Nephron (organoid): ENCODE measurements around the gene SLC22A23.

Experiments used
- H3K27ac Mint-ChIP-seq, 3 experiments: 2 replicates each; pipeline ENCODE4 v1.8.0; 2020; ENCODE audit warnings: mixed read lengths in 3 of 3, mild to moderate bottlenecking in 2 of 3, moderate library complexity in 1 of 3
- H3K27me3 Mint-ChIP-seq: 2 replicates; pipeline ENCODE4 v1.8.0; 2021; ENCODE audit warnings: low read depth, mild to moderate bottlenecking, moderate library complexity, mixed read lengths
- H3K36me3 Mint-ChIP-seq: 2 replicates; pipeline ENCODE4 v1.8.0; 2020; ENCODE audit warnings: low read depth, mixed read lengths
- H3K4me1 Mint-ChIP-seq: 2 replicates; pipeline ENCODE4 v1.8.0; 2020; ENCODE audit warnings: mixed read lengths
- H3K4me3 Mint-ChIP-seq, 3 experiments: 2 replicates each; pipeline ENCODE4 v1.8.0; 2020; ENCODE audit warnings: mild to moderate bottlenecking in 3 of 3, mixed read lengths in 3 of 3, moderate library complexity in 2 of 3
- H3K9me3 Mint-ChIP-seq: 2 replicates; pipeline ENCODE4 v1.8.0; 2020; ENCODE audit warnings: mixed read lengths
- TF ChIP-seq, protein P1 (sequence below), 3 experiments: fragments of 200-600 bp; sonication (generic); IDR thresholded peaks; one replicate each; pipeline ENCODE4 v1.5.0; 2021; ENCODE audit warnings: antibody characterized with exemption in 3 of 3; ENCODE audit not compliant: unreplicated experiment in 3 of 3

The SLC22A23 gene

DNA sequence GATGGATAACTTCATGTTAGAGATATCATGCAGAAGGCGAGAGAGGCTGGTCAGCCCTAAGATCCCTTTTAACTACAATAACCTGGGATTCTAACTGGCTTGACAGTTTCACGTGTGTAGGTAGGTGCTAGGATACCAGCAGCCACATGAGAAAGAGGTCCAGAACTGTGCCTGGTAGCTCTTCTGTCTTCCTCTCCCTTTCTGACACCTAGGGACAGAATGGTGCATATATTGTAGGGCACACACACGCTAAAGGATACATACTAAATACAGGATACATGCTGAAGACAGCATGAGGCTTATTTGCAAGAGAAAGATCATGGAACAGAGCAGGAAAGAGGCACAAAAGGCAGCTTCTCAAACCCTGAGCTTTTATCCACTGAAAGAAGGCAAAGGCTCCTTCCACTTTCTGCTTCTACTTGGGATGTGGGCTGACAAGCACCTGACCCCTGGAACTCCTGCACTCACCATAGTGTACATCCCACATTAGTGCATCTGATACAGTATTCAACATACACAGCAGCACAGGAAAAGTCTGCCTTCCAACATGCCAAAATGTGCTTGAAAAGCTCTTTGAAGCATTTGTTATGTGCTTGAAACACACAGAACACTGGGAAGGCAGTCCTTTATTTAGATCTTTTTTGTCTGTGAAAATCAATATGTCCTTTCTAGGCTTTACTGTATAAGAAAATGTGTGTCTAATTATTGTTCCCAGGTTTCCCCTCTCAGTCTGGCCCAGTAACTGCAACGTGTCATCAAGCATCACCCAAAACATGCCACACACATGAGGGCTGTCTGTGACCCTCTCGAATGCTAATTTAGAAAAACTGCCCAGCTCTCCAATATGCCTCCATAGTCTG, 3.2 kb downstream of the SLC22A23 start:
- Mint-ChIP-seq H3K36me3 (peaks cover 3% of the 10 kb centered on the region), H3K27me3 (peaks cover 13% of the 10 kb centered on the region), H3K4me1 (peaks cover 6% of the 10 kb centered on the region), H3K27ac (no peak overlapping the region), H3K4me3 (no peak overlapping the region), H3K9me3 (no peaks in the 10 kb centered on the region)
- TF ChIP-seq, protein P1, sequence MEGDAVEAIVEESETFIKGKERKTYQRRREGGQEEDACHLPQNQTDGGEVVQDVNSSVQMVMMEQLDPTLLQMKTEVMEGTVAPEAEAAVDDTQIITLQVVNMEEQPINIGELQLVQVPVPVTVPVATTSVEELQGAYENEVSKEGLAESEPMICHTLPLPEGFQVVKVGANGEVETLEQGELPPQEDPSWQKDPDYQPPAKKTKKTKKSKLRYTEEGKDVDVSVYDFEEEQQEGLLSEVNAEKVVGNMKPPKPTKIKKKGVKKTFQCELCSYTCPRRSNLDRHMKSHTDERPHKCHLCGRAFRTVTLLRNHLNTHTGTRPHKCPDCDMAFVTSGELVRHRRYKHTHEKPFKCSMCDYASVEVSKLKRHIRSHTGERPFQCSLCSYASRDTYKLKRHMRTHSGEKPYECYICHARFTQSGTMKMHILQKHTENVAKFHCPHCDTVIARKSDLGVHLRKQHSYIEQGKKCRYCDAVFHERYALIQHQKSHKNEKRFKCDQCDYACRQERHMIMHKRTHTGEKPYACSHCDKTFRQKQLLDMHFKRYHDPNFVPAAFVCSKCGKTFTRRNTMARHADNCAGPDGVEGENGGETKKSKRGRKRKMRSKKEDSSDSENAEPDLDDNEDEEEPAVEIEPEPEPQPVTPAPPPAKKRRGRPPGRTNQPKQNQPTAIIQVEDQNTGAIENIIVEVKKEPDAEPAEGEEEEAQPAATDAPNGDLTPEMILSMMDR (IDR thresholded peaks at IDR 0.05; ENCODE audit: unreplicated experiment in 3 of 3): no peak

DNA sequence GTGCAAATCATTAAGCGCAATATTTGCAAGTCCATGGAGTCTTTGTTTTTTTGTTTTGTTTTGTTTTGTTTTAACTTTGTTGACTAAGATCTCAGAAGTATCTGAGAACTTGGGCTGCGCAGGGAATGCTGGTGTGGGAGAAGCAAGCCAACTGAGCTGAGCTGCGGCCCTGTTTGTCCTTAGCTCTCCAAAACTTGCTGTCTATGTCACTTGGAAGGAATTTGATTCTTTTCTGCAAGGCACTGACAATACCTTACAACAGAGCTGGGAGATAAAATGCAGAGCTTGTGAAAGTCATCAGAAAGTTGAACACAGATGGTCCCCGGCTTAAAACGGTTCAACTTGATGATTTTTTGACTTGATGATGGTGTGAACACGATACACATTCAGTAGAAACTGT, 5.4 kb downstream of the SLC22A23 start:
- H3K9me3 Mint-ChIP-seq: peaks cover 2% of the 10 kb centered on the region
- no peaks in the 10 kb centered on the region for H3K4me1 Mint-ChIP-seq
- no peak overlapping the region for H3K27ac Mint-ChIP-seq
- H3K36me3 Mint-ChIP-seq: peaks cover 3% of the 10 kb centered on the region
- H3K4me3 Mint-ChIP-seq: no peak overlapping the region
- H3K27me3 Mint-ChIP-seq: no peaks in the 10 kb centered on the region
- TF ChIP-seq, protein P1 (IDR thresholded peaks at IDR 0.05; ENCODE audit: unreplicated experiment in 3 of 3): no peak

DNA sequence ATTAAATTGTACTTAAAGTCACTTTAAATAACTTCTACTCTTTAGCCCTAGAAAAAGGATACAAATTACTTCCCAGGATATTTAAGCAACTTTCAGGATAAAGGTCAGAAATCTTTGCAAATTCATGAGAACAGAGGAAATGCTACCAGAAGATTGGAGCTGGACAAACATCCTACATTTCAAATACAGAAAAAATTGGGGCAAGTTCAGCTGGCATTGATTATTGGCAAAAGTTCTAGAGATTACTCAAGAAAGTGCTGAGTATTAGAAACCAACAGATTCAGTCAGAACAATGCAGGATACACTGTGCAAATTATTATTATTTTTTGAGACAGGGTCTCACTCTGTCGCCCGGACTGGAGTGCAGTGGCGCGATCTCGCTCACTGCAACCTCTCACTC, 6.0 kb downstream of the SLC22A23 start:
- Mint-ChIP-seq H3K27ac (no peak overlapping the region), H3K27me3 (no peaks in the 10 kb centered on the region), H3K4me1 (no peaks in the 10 kb centered on the region), H3K9me3 (peaks cover 2% of the 10 kb centered on the region), H3K4me3 (no peak overlapping the region), H3K36me3 (peaks cover 3% of the 10 kb centered on the region)
- TF ChIP-seq, protein P1 (IDR thresholded peaks at IDR 0.05; ENCODE audit: unreplicated experiment in 3 of 3): no peak

DNA sequence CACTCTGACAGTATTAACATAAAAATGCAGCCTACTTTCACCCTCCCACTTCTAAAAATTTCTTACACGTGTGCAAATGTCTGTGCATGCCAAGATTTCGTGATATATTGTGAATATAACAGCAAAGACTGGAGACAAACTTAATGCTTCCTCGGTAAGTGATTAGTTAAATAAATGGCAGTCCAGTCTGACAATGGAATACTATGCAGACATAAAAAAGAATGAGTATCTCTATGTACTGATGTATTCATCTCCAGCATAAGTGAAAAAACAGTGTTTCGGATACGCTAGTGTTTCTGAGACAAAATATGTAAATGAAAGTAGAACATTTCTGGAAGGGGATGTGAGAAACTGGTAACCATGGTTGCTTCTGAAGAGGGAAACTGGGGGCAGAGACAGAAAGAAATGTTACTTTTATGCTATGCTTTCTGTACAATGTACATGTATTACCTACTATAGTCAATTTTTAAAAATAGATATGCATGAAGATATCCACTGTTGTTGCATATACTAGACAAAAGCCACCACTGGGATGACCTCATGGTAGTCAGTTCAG, 7.0 kb downstream of the SLC22A23 start:
- H3K4me1 Mint-ChIP-seq: no peaks in the 10 kb centered on the region
- peaks cover 2% of the 10 kb centered on the region for H3K9me3 Mint-ChIP-seq
- H3K4me3 Mint-ChIP-seq: no peak overlapping the region
- no peak overlapping the region for H3K27ac Mint-ChIP-seq
- H3K36me3 Mint-ChIP-seq: peaks cover 3% of the 10 kb centered on the region
- TF ChIP-seq, protein P1 (IDR thresholded peaks at IDR 0.05; ENCODE audit: unreplicated experiment in 3 of 3): no peak
- no peaks in the 10 kb centered on the region for H3K27me3 Mint-ChIP-seq

DNA sequence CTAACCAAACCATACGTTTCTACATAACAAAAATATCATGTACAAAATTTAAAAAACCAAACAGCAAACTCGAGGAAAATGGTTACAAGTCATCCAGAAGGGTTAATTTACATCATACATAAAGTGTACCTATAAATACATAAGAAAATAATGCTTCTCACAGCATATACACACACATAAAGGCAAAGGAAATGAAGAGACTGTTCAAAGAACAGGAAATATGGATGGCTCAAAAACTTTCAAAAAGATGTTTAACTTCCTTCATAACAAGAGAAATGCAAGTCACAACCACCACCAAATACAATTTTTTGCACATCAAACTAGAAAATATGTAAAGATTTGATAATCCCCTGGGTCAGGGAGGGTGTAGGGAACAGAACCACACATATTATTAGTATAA, 7.5 kb downstream of the SLC22A23 start:
- Mint-ChIP-seq H3K36me3 (peaks cover 3% of the 10 kb centered on the region), H3K4me1 (peaks cover 3% of the 10 kb centered on the region), H3K9me3 (peaks cover 2% of the 10 kb centered on the region), H3K4me3 (no peak overlapping the region), H3K27ac (no peak overlapping the region), H3K27me3 (peaks cover 4% of the 10 kb centered on the region)
- TF ChIP-seq, protein P1 (IDR thresholded peaks at IDR 0.05; ENCODE audit: unreplicated experiment in 3 of 3): no peak
